Measurements from ENCODE around the gene RNF157. TPM values are rescaled to one million over a fixed set of nuclear protein-coding genes. Genes with fewer than 3 reads are reported as not detected.
"Not testable (repeated sequence)": the region's sequence is repeated elsewhere in the genome, so short reads cannot be mapped to it uniquely, and the experiment has no call there.

RNF157 gene
- total and polyA plus RNA-seq, 11 donors = 3.6 to 7.4 (median 5.2) TPM

- DNase-seq (no peak), ATAC-seq (no peak)
- no peaks in the 10 kb centered on the region for H3K27me3 ChIP-seq
- no peaks in the 10 kb centered on the region for H3K9me3 ChIP-seq
- intact Hi-C loops (cut with DNase I) = no loop called here
- 78 to 83% (median 82%) methylated on average over 23 of the region's 23 CpGs for WGBS, 4 donors
- peak overlapping the region in 6 of 12 donors; percentile 10 to 53 (median 36) for H3K27ac ChIP-seq
- H3K4me1 ChIP-seq = peaks cover 0 to 46% (median 13%) of the 10 kb centered on the region in 12 donors
- H3K4me3 ChIP-seq = no peak overlapping the region
- no peaks in the 10 kb centered on the region for H3K36me3 ChIP-seq
- TF ChIP-seq POLR2A (IDR thresholded peaks at IDR 0.05) = no peak
- TF ChIP-seq CTCF (IDR thresholded peaks at IDR 0.05) = no peak
These were observed 21.3 kb upstream of the RNF157 start for GRCh38 chr17:76261421-76262215.

GRCh38 chr17:76260669-76261068, 20.4 kb upstream of the RNF157 start:
- H3K4me1 ChIP-seq = peaks cover 0 to 42% (median 11%) of the 10 kb centered on the region in 12 donors
- no peaks in the 10 kb centered on the region for H3K36me3 ChIP-seq
- H3K9me3 ChIP-seq = no peaks in the 10 kb centered on the region
- 74 to 79% (median 77%) methylated on average over 5 of the region's 5 CpGs for WGBS, 4 donors
- no peak overlapping the region for H3K4me3 ChIP-seq
- ATAC-seq (no peak), DNase-seq (no peak)
- intact Hi-C loops (cut with DNase I) = no loop called here
- no peaks in the 10 kb centered on the region for H3K27me3 ChIP-seq
- H3K27ac ChIP-seq = peak overlapping the region in 1 of 12 donors; percentile 28
- TF ChIP-seq CTCF (IDR thresholded peaks at IDR 0.05) (no peak), POLR2A (IDR thresholded peaks at IDR 0.05) (no peak)

- Histone ChIP-seq H3K9me3 (no peaks in the 10 kb centered on the region), H3K27me3 (no peaks in the 10 kb centered on the region), H3K4me3 (no peak overlapping the region), H3K36me3 (no peaks in the 10 kb centered on the region), H3K27ac (no peak overlapping the region), H3K4me1 (peaks cover 0 to 42% (median 11%) of the 10 kb centered on the region in 12 donors)
- 93 to 98% (median 95%) methylated on average over 7 of the region's 7 CpGs for WGBS, 4 donors
- no peak for DNase-seq
- intact Hi-C loops (cut with DNase I) = no loop called here
- no peak for TF ChIP-seq POLR2A (IDR thresholded peaks at IDR 0.05)
- ATAC-seq = no peak
These were observed 19.9 kb upstream of the RNF157 start for GRCh38 chr17:76260220-76260619.

- DNase-seq = peak in 1 of 5 donors; percentile 1
These were observed 16.2 kb upstream of the RNF157 start for GRCh38 chr17:76256430-76257050.

GRCh38 chr17:76255801-76256429, 15.6 kb upstream of the RNF157 start:
- no peak for DNase-seq
- H3K4me1 ChIP-seq = peaks cover 0 to 38% (median 9%) of the 10 kb centered on the region in 12 donors
- no peaks in the 10 kb centered on the region for H3K9me3 ChIP-seq
- no peak for TF ChIP-seq POLR2A (IDR thresholded peaks at IDR 0.05)
- no peak for TF ChIP-seq CTCF (IDR thresholded peaks at IDR 0.05)
- H3K36me3 ChIP-seq = no peaks in the 10 kb centered on the region
- H3K27me3 ChIP-seq = no peaks in the 10 kb centered on the region
- peak overlapping the region in 1 of 12 donors; percentile 52 for H3K27ac ChIP-seq
- no peak overlapping the region for H3K4me3 ChIP-seq
- no peak for ATAC-seq
- intact Hi-C loops (cut with DNase I) = no loop called here
- 77 to 87% (median 84%) methylated on average over 6 of the region's 6 CpGs for WGBS, 4 donors

More at GRCh38 chr17:76256430-76257050, 16.2 kb upstream of the RNF157 start:
- H3K9me3 ChIP-seq; H3K27me3 ChIP-seq; H3K36me3 ChIP-seq; ATAC-seq; intact Hi-C loops (cut with DNase I); H3K4me3 ChIP-seq: not testable (repeated sequence)
- peaks cover 0 to 33% (median 9%) of the 10 kb centered on the region in 12 donors for H3K4me1 ChIP-seq
- WGBS, 4 donors = 80 to 90% (median 82%) methylated on average over 19 of the region's 19 CpGs
- H3K27ac ChIP-seq = peak overlapping the region in 1 of 12 donors; percentile 52

Measured in heart left ventricle (tissue), 16 donors.